SU-DHL-6 (cell line): Measurements from ENCODE around the gene AP5Z1.

Experiments used
- CTCF ChIP-seq: fragments of 200-600 bp; sonication (generic); IDR thresholded peaks from one replicate; pipeline ENCODE4 v1.5.1; 2017; ENCODE audit warnings: antibody characterized with exemption, mild to moderate bottlenecking, low read length, moderate library complexity; ENCODE audit not compliant: insufficient read depth, poor library complexity, severe bottlenecking
- EZH2phosphoT487 ChIP-seq: fragments of 200-600 bp; sonication (generic), shearing (Covaris generic); conservative IDR thresholded peaks from 2 replicates; pipeline ENCODE4 v1.6.1; 2018; ENCODE audit warnings: mild to moderate bottlenecking, antibody characterized with exemption, low read length, moderate library complexity, mixed read lengths

GRCh38 chr7:4760952-4761351 lies 14.5 kb upstream of the AP5Z1 start:
- TF ChIP-seq CTCF (no peak), EZH2phosphoT487 (no peak)
